CD4-positive, CD25-positive, alpha-beta regulatory T cell (primary cell): ENCODE results near the gene PLP1. TPM values are rescaled to one million over a fixed set of nuclear protein-coding genes. Genes with fewer than 3 reads are reported as not detected.

Experiments
- ATAC-seq, 2 donors: fragments of 150-1000 bp; cut with Tn5 transposase; one replicate each; pipeline ENCODE4 v1.10.0; 2021; ENCODE audit warnings: low read depth in 2 of 2, moderate number of reproducible peaks in 2 of 2, moderate library complexity in 1 of 2
- DNase-seq, 3 donors: peaks; one replicate each; pipeline versions ENCODE4 v3.0.0 to v3.0.0-alpha.2; 2012 to 2022; ENCODE audit warnings: mixed read lengths in 1 of 3
- H3K27ac ChIP-seq: one replicate; pipeline ENCODE4 v1.7.0; 2013; ENCODE audit warnings: mild to moderate bottlenecking, low read length; ENCODE audit not compliant: insufficient read depth, poor library complexity, severe bottlenecking
- H3K27me3 ChIP-seq: one replicate; pipeline ENCODE4 v1.7.0; 2013; ENCODE audit warnings: low read length; ENCODE audit not compliant: control insufficient read depth, insufficient read depth
- H3K36me3 ChIP-seq: one replicate; pipeline ENCODE4 v1.7.0; 2013; ENCODE audit warnings: mild to moderate bottlenecking, low read length, moderate library complexity; ENCODE audit not compliant: control insufficient read depth, insufficient read depth
- H3K4me1 ChIP-seq: 2 replicates; pipeline ENCODE4 v1.7.0; 2013; ENCODE audit warnings: mild to moderate bottlenecking, low read length; ENCODE audit not compliant: insufficient read depth, control insufficient read depth, poor library complexity, severe bottlenecking
- H3K4me3 ChIP-seq: one replicate; pipeline ENCODE4 v1.7.0; 2013; ENCODE audit warnings: low read depth, mild to moderate bottlenecking, low read length, moderate library complexity
- H3K9me3 ChIP-seq, 2 experiments: 1 replicate in 1 of 2; 2 replicates in 1 of 2; pipeline ENCODE4 v1.7.0; 2013; ENCODE audit warnings: low read length in 2 of 2, mild to moderate bottlenecking in 1 of 2, moderate library complexity in 1 of 2; ENCODE audit not compliant: control insufficient read depth in 2 of 2
- H3K27ac Mint-ChIP-seq, 3 donors: one replicate each; pipeline ENCODE4 v1.8.0; 2020 to 2022; ENCODE audit warnings: mild to moderate bottlenecking in 3 of 3, mixed read lengths in 3 of 3, moderate library complexity in 2 of 3
- H3K27me3 Mint-ChIP-seq: one replicate; pipeline ENCODE4 v1.8.0; 2022; ENCODE audit warnings: mild to moderate bottlenecking, mixed read lengths
- H3K36me3 Mint-ChIP-seq: one replicate; pipeline ENCODE4 v1.8.0; 2020; ENCODE audit warnings: mixed read lengths
- H3K4me1 Mint-ChIP-seq, 4 donors: one replicate each; pipeline ENCODE4 v1.8.0; 2020 to 2022; ENCODE audit warnings: mixed read lengths in 4 of 4, mild to moderate bottlenecking in 1 of 4
- H3K4me3 Mint-ChIP-seq, 4 donors: one replicate each; pipeline ENCODE4 v1.8.0; 2020 to 2022; ENCODE audit warnings: mild to moderate bottlenecking in 4 of 4, mixed read lengths in 4 of 4, moderate library complexity in 3 of 4
- H3K9me3 Mint-ChIP-seq, 7 donors: one replicate each; pipeline ENCODE4 v1.8.0; 2020 to 2022; ENCODE audit warnings: mixed read lengths in 7 of 7, mild to moderate bottlenecking in 3 of 7, moderate library complexity in 2 of 7
- polyA plus RNA-seq, 4 donors: library from polyadenylated mRNA; unstranded; fragments of 300-500 nt; fragmentation: Illumina TruSeq; gene quantifications; one replicate each; pipeline ENCODE4 v1.2.3, GENCODE V29; 2021
- total RNA-seq: library from RNA; stranded (reverse); gene quantifications from one replicate; pipeline ENCODE4 v1.2.3, GENCODE V29; 2022

PLP1 gene, protein sequence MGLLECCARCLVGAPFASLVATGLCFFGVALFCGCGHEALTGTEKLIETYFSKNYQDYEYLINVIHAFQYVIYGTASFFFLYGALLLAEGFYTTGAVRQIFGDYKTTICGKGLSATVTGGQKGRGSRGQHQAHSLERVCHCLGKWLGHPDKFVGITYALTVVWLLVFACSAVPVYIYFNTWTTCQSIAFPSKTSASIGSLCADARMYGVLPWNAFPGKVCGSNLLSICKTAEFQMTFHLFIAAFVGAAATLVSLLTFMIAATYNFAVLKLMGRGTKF
- not detected for total RNA-seq
- not detected for polyA plus RNA-seq

DNA sequence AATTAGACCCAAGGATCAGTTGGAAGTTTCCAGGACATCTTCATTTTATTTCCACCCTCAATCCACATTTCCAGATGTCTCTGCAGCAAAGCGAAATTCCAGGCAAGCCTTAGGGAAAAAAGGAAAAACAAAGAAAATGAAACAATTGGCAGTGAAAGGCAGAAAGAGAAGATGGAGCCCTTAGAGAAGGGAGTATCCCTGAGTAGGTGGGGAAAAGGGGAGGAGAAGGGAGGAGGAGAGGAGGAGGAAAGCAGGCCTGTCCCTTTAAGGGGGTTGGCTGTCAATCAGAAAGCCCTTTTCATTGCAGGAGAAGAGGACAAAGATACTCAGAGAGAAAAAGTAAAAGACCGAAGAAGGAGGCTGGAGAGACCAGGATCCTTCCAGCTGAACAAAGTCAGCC lies at the start of gene PLP1:
TSS of gene PLP1 (plus strand) at position 295 of the 400 bp plus-strand sequence. CDS start 156 bp downstream, outside the sequence.
- ATAC-seq: no peak
- H3K27ac Mint-ChIP-seq: no peak within 1 kb of the TSS
- H3K9me3 ChIP-seq: no peaks in the 10 kb centered on the region
- no peaks in the 10 kb centered on the region for H3K4me1 Mint-ChIP-seq
- peaks cover 6% of the 10 kb centered on the region for H3K27me3 Mint-ChIP-seq
- H3K36me3 ChIP-seq: no peaks in the 10 kb centered on the region
- H3K4me1 ChIP-seq: no peaks in the 10 kb centered on the region
- H3K4me3 ChIP-seq: no peak within 1 kb of the TSS
- H3K9me3 Mint-ChIP-seq: no peaks in the 10 kb centered on the region
- H3K27me3 ChIP-seq: no peaks in the 10 kb centered on the region
- H3K27ac ChIP-seq: no peak within 1 kb of the TSS
- H3K36me3 Mint-ChIP-seq: no peaks in the 10 kb centered on the region
- no peak for DNase-seq
- H3K4me3 Mint-ChIP-seq: no peak within 1 kb of the TSS

DNA sequence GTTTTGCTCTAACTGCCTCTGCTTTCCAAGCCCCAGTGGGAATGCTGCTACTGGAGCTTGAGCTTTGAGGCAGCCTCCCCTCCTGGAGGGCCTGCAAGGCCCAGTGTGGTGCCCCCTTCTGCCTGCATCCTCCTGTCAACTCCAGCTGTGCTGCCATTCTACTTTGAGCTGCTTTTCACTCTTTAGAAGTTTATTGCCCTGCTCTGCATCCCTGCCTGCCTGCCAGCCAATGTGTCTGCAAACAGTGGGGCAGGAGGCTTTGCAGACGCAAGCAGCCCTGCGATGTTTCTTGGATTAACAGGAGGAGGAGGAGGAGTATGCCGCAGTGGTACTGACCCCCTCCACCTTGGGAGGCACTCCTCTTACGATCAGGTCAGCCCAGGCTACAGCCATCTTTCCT lies 49.5 kb upstream of the PLP1 start:
- Mint-ChIP-seq H3K9me3 (no peaks in the 10 kb centered on the region), H3K27ac (no peak overlapping the region), H3K4me1 (peaks cover 0 to 4% (median 0%) of the 10 kb centered on the region in 4 donors), H3K36me3 (no peaks in the 10 kb centered on the region), H3K27me3 (peaks cover 4% of the 10 kb centered on the region), H3K4me3 (no peak overlapping the region)
- no peaks in the 10 kb centered on the region for H3K4me1 ChIP-seq
- no peak overlapping the region for H3K27ac ChIP-seq
- no peaks in the 10 kb centered on the region for H3K9me3 ChIP-seq
- no peak overlapping the region for H3K4me3 ChIP-seq
- H3K27me3 ChIP-seq: no peaks in the 10 kb centered on the region
- H3K36me3 ChIP-seq: no peaks in the 10 kb centered on the region
- DNase-seq (no peak), ATAC-seq (no peak)

DNA sequence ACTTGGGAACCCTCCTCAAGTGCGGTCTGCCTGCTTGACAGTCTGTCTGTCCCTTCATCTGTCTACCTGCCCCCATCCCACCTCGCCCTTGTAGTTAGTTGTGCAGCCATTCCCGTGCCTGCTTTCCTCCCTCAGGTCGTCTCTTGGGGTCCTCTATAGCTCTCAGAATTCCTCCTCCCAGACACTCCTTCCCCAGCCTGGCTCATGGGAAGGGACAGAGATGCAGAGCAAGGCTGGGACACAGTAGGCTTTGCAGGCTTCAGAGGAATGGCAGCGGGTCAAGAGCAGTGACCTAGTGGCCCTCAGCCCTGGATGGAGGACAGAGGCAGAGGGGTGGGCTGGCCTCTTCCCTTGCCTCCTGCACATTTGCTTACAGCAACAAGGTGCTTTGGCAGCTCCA lies 47.6 kb upstream of the PLP1 start:
- ATAC-seq (no peak), DNase-seq (no peak)
- H3K36me3 ChIP-seq: no peaks in the 10 kb centered on the region
- no peak overlapping the region for H3K27ac Mint-ChIP-seq
- H3K9me3 ChIP-seq: no peaks in the 10 kb centered on the region
- no peak overlapping the region for H3K4me3 ChIP-seq
- H3K4me3 Mint-ChIP-seq: no peak overlapping the region
- H3K9me3 Mint-ChIP-seq: no peaks in the 10 kb centered on the region
- H3K27me3 Mint-ChIP-seq: peaks cover 4% of the 10 kb centered on the region
- no peak overlapping the region for H3K27ac ChIP-seq
- peaks cover 0 to 4% (median 0%) of the 10 kb centered on the region in 4 donors for H3K4me1 Mint-ChIP-seq
- no peaks in the 10 kb centered on the region for H3K36me3 Mint-ChIP-seq
- H3K27me3 ChIP-seq: peaks cover 2% of the 10 kb centered on the region
- H3K4me1 ChIP-seq: no peaks in the 10 kb centered on the region

DNA sequence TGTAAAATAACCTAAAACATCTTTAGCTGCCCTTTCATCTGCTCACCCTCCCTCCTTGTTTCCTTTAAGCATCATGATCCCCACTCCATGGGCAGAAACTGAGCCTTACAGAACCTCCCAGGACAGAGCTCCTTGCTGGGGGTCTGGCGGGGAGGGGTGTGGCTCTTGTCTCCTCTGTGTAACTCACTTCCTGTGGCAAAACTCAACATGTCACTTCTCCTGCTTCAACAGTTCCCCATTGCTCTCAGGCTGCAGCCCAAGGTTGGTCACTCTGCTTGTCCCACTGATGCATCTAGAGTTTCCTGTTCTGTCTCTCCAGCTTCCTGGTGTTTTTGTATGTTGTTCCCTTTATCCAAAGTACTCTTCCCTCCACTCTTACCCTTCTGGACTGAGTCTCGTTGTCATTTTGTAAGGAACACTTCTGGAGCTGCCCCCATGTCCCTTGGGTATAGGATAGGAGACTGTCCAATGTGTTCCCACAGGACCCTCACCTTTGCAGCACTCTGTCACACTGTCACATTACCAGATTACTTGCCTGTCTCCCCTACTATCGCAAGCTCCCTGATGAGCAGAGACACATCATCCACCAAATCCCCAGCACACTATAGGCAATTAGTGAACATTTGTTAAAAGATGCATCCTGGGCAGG lies 46.4 kb upstream of the PLP1 start:
- Histone ChIP-seq H3K9me3 (no peaks in the 10 kb centered on the region), H3K4me1 (no peaks in the 10 kb centered on the region), H3K27ac (no peak overlapping the region), H3K36me3 (no peaks in the 10 kb centered on the region), H3K27me3 (peaks cover 4% of the 10 kb centered on the region), H3K4me3 (no peak overlapping the region)
- Mint-ChIP-seq H3K4me1 (peaks cover 0 to 4% (median 0%) of the 10 kb centered on the region in 4 donors), H3K27ac (no peak overlapping the region), H3K4me3 (no peak overlapping the region), H3K9me3 (no peaks in the 10 kb centered on the region), H3K36me3 (no peaks in the 10 kb centered on the region), H3K27me3 (peaks cover 4% of the 10 kb centered on the region)
- DNase-seq (no peak), ATAC-seq (no peak)

DNA sequence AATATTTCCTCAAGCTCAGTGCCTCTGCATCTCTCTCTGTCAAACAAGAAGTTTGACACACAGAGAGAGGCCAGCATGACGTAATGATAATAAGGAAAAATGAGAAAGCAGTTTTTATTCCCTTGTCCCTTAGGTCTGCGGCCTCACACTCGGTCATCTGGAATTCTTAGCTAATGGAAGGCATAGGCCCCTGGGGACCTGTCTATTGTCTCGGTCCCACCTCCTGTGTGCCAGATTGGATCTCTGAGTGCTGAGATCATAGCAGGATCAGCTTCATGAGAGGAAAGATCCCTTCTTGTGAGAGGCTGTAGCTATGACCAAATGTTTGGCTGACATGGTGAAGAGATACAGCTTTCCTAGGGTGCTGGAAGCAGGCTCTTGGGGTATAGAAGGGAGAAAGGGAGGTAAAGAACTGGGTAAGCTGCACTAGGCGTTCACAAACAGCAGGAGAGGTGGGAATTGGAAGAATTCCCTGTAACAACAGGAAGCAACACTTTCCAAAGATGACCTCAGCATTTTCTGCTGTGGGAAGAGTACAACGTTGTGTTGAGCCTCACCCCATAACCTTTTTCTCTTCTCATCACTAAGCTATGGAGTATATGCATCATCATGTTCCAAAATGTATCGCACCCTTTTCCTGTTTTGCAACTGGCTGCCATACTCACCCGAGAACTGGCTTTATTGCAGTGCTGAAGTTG lies 45.7 kb upstream of the PLP1 start:
- Mint-ChIP-seq H3K27ac (no peak overlapping the region), H3K4me1 (peaks cover 0 to 4% (median 0%) of the 10 kb centered on the region in 4 donors), H3K36me3 (no peaks in the 10 kb centered on the region), H3K9me3 (no peaks in the 10 kb centered on the region), H3K27me3 (peaks cover 2% of the 10 kb centered on the region), H3K4me3 (no peak overlapping the region)
- no peaks in the 10 kb centered on the region for H3K4me1 ChIP-seq
- ATAC-seq (no peak), DNase-seq (no peak)
- H3K9me3 ChIP-seq: no peaks in the 10 kb centered on the region
- H3K27me3 ChIP-seq: peaks cover 4% of the 10 kb centered on the region
- H3K36me3 ChIP-seq: no peaks in the 10 kb centered on the region
- no peak overlapping the region for H3K27ac ChIP-seq
- no peak overlapping the region for H3K4me3 ChIP-seq

DNA sequence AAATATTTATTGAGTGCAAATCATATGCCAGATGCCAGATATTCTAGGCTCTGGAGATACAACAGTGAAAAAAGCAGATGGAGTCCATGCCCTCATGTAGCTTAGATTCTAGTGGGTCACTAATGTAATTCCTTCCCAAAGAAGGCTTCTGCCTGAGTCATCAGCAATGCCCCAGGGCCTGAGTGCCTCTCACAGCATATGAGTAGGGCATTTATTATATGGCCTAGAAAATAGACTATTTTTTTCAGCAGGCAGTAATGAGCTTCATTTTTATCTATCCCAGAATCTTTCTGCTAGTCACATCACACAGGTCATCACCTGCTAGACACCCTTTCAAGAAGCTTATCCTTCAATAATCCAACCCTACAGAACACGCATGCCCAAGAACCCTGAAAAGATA lies 43.6 kb upstream of the PLP1 start:
- ATAC-seq (no peak), DNase-seq (no peak)
- Histone ChIP-seq H3K27ac (no peak overlapping the region), H3K9me3 (no peaks in the 10 kb centered on the region), H3K4me1 (no peaks in the 10 kb centered on the region), H3K4me3 (no peak overlapping the region), H3K27me3 (peaks cover 4% of the 10 kb centered on the region), H3K36me3 (no peaks in the 10 kb centered on the region)
- Mint-ChIP-seq H3K9me3 (no peaks in the 10 kb centered on the region), H3K27ac (no peak overlapping the region), H3K4me1 (peaks cover 0 to 4% (median 0%) of the 10 kb centered on the region in 4 donors), H3K36me3 (no peaks in the 10 kb centered on the region), H3K4me3 (no peak overlapping the region), H3K27me3 (no peaks in the 10 kb centered on the region)

DNA sequence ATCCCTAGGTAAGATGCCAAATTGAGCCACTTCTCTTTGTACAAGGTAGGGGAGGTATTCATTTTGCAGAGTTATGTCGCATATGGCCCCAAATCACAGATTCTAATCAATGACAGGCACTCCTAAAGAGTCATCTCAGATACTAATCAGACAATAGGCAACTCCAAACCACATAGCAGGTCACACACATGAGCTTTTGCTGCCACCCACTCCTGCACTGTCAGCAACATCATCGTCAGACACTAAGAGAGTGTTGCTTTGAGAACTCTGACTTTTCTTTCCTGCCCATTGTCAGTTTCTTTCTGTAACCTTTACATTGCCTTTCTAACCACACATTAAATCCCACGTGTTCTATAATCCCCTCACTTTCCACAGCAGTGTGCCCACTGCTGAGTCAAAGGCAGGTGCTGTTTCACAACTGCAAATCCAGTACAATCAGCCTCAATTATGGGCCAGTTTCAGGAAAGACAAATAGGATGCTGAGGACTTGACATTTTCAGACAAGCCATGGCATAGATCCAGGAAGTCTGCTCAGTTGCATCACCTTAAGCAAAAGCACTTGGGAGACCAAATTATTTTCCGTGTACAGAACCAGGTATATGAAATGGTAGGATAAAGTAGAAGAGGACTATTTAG lies 42.4 kb upstream of the PLP1 start:
- no peak overlapping the region for H3K27ac ChIP-seq
- Mint-ChIP-seq H3K4me1 (peaks cover 0 to 4% (median 0%) of the 10 kb centered on the region in 4 donors), H3K27me3 (no peaks in the 10 kb centered on the region), H3K36me3 (no peaks in the 10 kb centered on the region), H3K4me3 (no peak overlapping the region), H3K27ac (no peak overlapping the region), H3K9me3 (no peaks in the 10 kb centered on the region)
- no peaks in the 10 kb centered on the region for H3K4me1 ChIP-seq
- H3K9me3 ChIP-seq: no peaks in the 10 kb centered on the region
- DNase-seq (no peak), ATAC-seq (no peak)
- no peak overlapping the region for H3K4me3 ChIP-seq
- H3K27me3 ChIP-seq: peaks cover 4% of the 10 kb centered on the region
- H3K36me3 ChIP-seq: no peaks in the 10 kb centered on the region
